Heart left ventricle (tissue), 16 donors: ENCODE results near the gene JAKMIP3. TPM values are rescaled to one million over a fixed set of nuclear protein-coding genes. Genes with fewer than 3 reads are reported as not detected.

Experiments used
- ATAC-seq, 4 donors: fragments of 200-7000 bp; cut with Tn5 transposase; one replicate each; pipeline ENCODE4 v1.9.1; 2020 to 2022; ENCODE audit warnings: moderate library complexity in 4 of 4, mild to moderate bottlenecking in 3 of 4, moderate number of reproducible peaks in 1 of 4
- DNase-seq, 5 donors: peaks; one replicate each; pipeline ENCODE4 v3.0.0-alpha.2; 2020
- H3K27ac ChIP-seq, 12 donors: fragments of 200-600 bp; sonication (generic) in 4 of 12; one replicate each; pipeline versions ENCODE4 v1.5.0 to v1.8.0; 2016 to 2022; ENCODE audit warnings: mild to moderate bottlenecking in 2 of 12
- H3K27me3 ChIP-seq, 9 donors: fragments of 200-600 bp; sonication (generic) in 2 of 9; one replicate each; pipeline versions ENCODE4 v1.5.1 to v1.8.0; 2016 to 2022; ENCODE audit warnings: mild to moderate bottlenecking in 3 of 9
- H3K36me3 ChIP-seq, 9 donors: fragments of 200-600 bp; sonication (generic) in 2 of 9; one replicate each; pipeline versions ENCODE4 v1.5.0 to v1.8.0; 2018 to 2022; ENCODE audit warnings: mild to moderate bottlenecking in 2 of 9
- H3K4me1 ChIP-seq, 12 donors: fragments of 200-600 bp; sonication (generic) in 4 of 12; one replicate each; pipeline versions ENCODE4 v1.5.0 to v1.8.0; 2016 to 2022; ENCODE audit warnings: mild to moderate bottlenecking in 3 of 12
- H3K4me3 ChIP-seq, 12 donors: fragments of 200-600 bp; sonication (generic) in 4 of 12; one replicate each; pipeline versions ENCODE4 v1.5.0 to v1.8.0; 2017 to 2022; ENCODE audit warnings: mild to moderate bottlenecking in 9 of 12, moderate library complexity in 4 of 12
- H3K9me3 ChIP-seq, 12 donors: fragments of 200-600 bp; sonication (generic) in 4 of 12; one replicate each; pipeline versions ENCODE4 v1.5.0 to v1.8.0; 2016 to 2022; ENCODE audit warnings: mild to moderate bottlenecking in 1 of 12
- CTCF ChIP-seq, 12 donors: fragments of 200-600 bp; sonication (generic) in 4 of 12; IDR thresholded peaks; one replicate each; pipeline versions ENCODE4 v1.5.0 to v1.8.0; 2018 to 2022; ENCODE audit warnings: antibody characterized with exemption in 12 of 12, mild to moderate bottlenecking in 5 of 12
- POLR2A ChIP-seq, 2 donors: fragments of 450-650 bp; IDR thresholded peaks; one replicate each; pipeline ENCODE4 v1.6.1; 2017; ENCODE audit warnings: antibody characterized with exemption in 2 of 2, mild to moderate bottlenecking in 2 of 2, moderate library complexity in 2 of 2
- WGBS, 4 donors: extraction: QIAGEN DNeasy Blood & Tissue Kit in 2 of 4; methylation state at CpG; one replicate each; pipeline versions ENCODE4 v1.1.5 to v1.1.7; 2013 to 2018; 5-methylcytosine and 5-hydroxymethylcytosine counted together
- intact Hi-C, 10 donors: fragments of 100-400 bp; cut with DNase I; formaldehyde crosslinking; loops; one replicate each; pipeline versions ENCODE4 v1.11.1 to v1.14.2; 2022
- polyA plus RNA-seq, 2 donors: library from polyadenylated mRNA; stranded (reverse); fragments of 200-250 nt; gene quantifications; one replicate each; pipeline ENCODE4 v1.2.3, GENCODE V29; 2013
- total RNA-seq, 9 donors: library from RNA; depleted of rRNA in 2 of 9; stranded (reverse); fragments of >200 nt in 2 of 9; fragmentation: NEBNext Ultra II Directional in 3 of 9; extraction: Animal tissue kit (Norgen Biotek cat#: 25700) in 3 of 9; gene quantifications; one replicate each; pipeline versions ENCODE4 v1.1.0 to v1.2.4, GENCODE V29; 2016 to 2023
- donor health status: ischemic (EF 13 %, LVEDD 7.1; RV severe dilation, severe dysfunction).
- donor health status: healthy with polysubstance abuse.
- donor health status: DM: no; HTN: yes; CAD: no.
- donor health status: DM: no; HTN: no; CAD: no.
- donor health status: ischemic (EF 25% LVEDD 6.9; RV normal size, moderate dysfunction).
- donor health status: ischemic (EF 25% LVEDD 5.7; RV mildly dilated, moderate dysfunction).
- donor health status: healthy.
- donor health status: DM: yes; HTN: yes; CAD: no.
- donor health status: ischemic (EF 35%, LVEDD 5.7; RV mildly dilated, moderate dysfunction).
- donor health status: nonischemic (EF 11% LVEDD 7.7; RV severe dilation, severe dysfunction).
- donor health status: DM: yes; HTN: yes; CAD: no.
- donor health status: PGD.
- donor health status: ischemic (EF 29% LVEDD 5.4; RV normal size, mild dysfunction).
- donor health status: nonischemic (EF 23%, LVEDD 6.1; RV moderate dilation, normal function).

The JAKMIP3 gene
- total and polyA plus RNA-seq, 11 donors = 0.06 to 3.1 (median 1.3) TPM

- Histone ChIP-seq H3K36me3 (no peaks in the 10 kb centered on the region), H3K4me1 (no peaks in the 10 kb centered on the region), H3K9me3 (peaks cover 0 to 24% (median 17%) of the 10 kb centered on the region in 12 donors), H3K4me3 (no peak overlapping the region), H3K27ac (no peak overlapping the region), H3K27me3 (peaks cover 0 to 3% (median 0%) of the 10 kb centered on the region in 9 donors)
- TF ChIP-seq CTCF (IDR thresholded peaks at IDR 0.05) (no peak), POLR2A (IDR thresholded peaks at IDR 0.05) (no peak)
- 38 to 62% (median 50%) methylated on average over 9 of the region's 9 CpGs for WGBS, 4 donors
- ATAC-seq (peak in 1 of 4 donors; percentile 42), DNase-seq (peak in 1 of 5 donors; percentile 27)
- intact Hi-C loops = no loop called here
Observed at GRCh38 chr10:132054564-132054963, 11.2 kb upstream of the JAKMIP3 start.

GRCh38 chr10:132055616-132056015 is 10.1 kb upstream of the JAKMIP3 start:
- no peak for TF ChIP-seq POLR2A (IDR thresholded peaks at IDR 0.05)
- no peak for TF ChIP-seq CTCF (IDR thresholded peaks at IDR 0.05)
- intact Hi-C loops = no loop called here
- ATAC-seq = no peak

GRCh38 chr10:132056663-132057062 is 9.1 kb upstream of the JAKMIP3 start:
- ATAC-seq = no peak
- TF ChIP-seq POLR2A (IDR thresholded peaks at IDR 0.05) (no peak), CTCF (IDR thresholded peaks at IDR 0.05) (no peak)
- DNase-seq = peak in 1 of 5 donors; percentile 13
- intact Hi-C loops = no loop called here
- no peak overlapping the region for H3K27ac ChIP-seq
- no peaks in the 10 kb centered on the region for H3K4me1 ChIP-seq
- H3K27me3 ChIP-seq = peaks cover 0 to 3% (median 0%) of the 10 kb centered on the region in 9 donors
- H3K9me3 ChIP-seq = peaks cover 0 to 19% (median 14%) of the 10 kb centered on the region in 12 donors
- H3K4me3 ChIP-seq = no peak overlapping the region
- 77 to 91% (median 89%) methylated on average over 2 to 9 of the region's 9 CpGs for WGBS, 4 donors
- H3K36me3 ChIP-seq = no peaks in the 10 kb centered on the region

More at GRCh38 chr10:132055616-132056015, 10.1 kb upstream of the JAKMIP3 start:
- WGBS, 4 donors = 68 to 73% (median 72%) methylated on average over 6 of the region's 6 CpGs
- H3K27ac ChIP-seq = no peak overlapping the region
- peaks cover 0 to 3% (median 0%) of the 10 kb centered on the region in 9 donors for H3K27me3 ChIP-seq
- peaks cover 0 to 24% (median 17%) of the 10 kb centered on the region in 12 donors for H3K9me3 ChIP-seq
- no peak overlapping the region for H3K4me3 ChIP-seq
- DNase-seq = peak in 1 of 5 donors; percentile 10
- H3K4me1 ChIP-seq = no peaks in the 10 kb centered on the region
- H3K36me3 ChIP-seq = no peaks in the 10 kb centered on the region

GRCh38 chr10:132057191-132057681 is 8.5 kb upstream of the JAKMIP3 start:
- DNase-seq (peak in 1 of 5 donors; percentile 41), ATAC-seq (no peak)
- intact Hi-C loops = no loop called here
- Histone ChIP-seq H3K36me3 (no peaks in the 10 kb centered on the region), H3K9me3 (peaks cover 0 to 13% (median 8%) of the 10 kb centered on the region in 12 donors), H3K4me1 (no peaks in the 10 kb centered on the region), H3K4me3 (no peak overlapping the region), H3K27ac (no peak overlapping the region), H3K27me3 (peaks cover 0 to 3% (median 0%) of the 10 kb centered on the region in 9 donors)
- no peak for TF ChIP-seq CTCF (IDR thresholded peaks at IDR 0.05)
- TF ChIP-seq POLR2A (IDR thresholded peaks at IDR 0.05) = no peak
- 81 to 85% (median 83%) methylated on average over 6 to 21 of the region's 21 CpGs for WGBS, 4 donors
